AG04450 (cell line): ENCODE results near the gene SMAD3. TPM values are rescaled to one million over a fixed set of nuclear protein-coding genes. Genes with fewer than 3 reads are reported as not detected.

Experiments used
- CTCF ChIA-PET: fragments of 300-600, 350-600 bp; formaldehyde crosslinking; extraction: SDS; loops from one replicate; lab custom pipeline; 2022; ENCODE audit warnings: antibody characterized with exemption, inconsistent platforms; lab: Charles Lee
- POLR2A ChIA-PET: fragments of 350-600 bp; formaldehyde crosslinking; extraction: SDS; loops from one replicate; lab custom pipeline; 2021; ENCODE audit warnings: antibody characterized with exemption, inconsistent platforms; lab: Yijun Ruan, JAX
- DNase-seq: peaks from one replicate; pipeline ENCODE4 v3.0.0-alpha.2; 2011; ENCODE audit warnings: low read depth, low spot score
- H3K27ac ChIP-seq: one replicate; pipeline ENCODE4 v1.5.1; 2012; ENCODE audit warnings: low read depth, low read length, control low read depth
- H3K27me3 ChIP-seq: one replicate; pipeline ENCODE4 v1.6.0; 2012; ENCODE audit warnings: low read length; ENCODE audit not compliant: control insufficient read depth, insufficient read depth
- H3K4me3 ChIP-seq: 2 replicates; pipeline ENCODE4 v1.5.1; 2011; ENCODE audit warnings: mild to moderate bottlenecking, low read depth, low read length, control low read depth
- H3K9me3 ChIP-seq: 2 replicates; pipeline ENCODE4 v1.5.1; 2012; ENCODE audit warnings: low read length; ENCODE audit not compliant: control insufficient read depth, insufficient read depth
- polyA plus RNA-seq: library from polyadenylated mRNA; depleted of rRNA; stranded (reverse); fragments of >200 nt; gene quantifications from 2 replicates; pipeline ENCODE4 v1.2.3, GENCODE V29; 2011
- TF ChIP-seq, protein P1 (sequence below): IDR thresholded peaks from 2 replicates; pipeline ENCODE4 v1.5.1; 2011; ENCODE audit warnings: low read depth, low read length, control low read depth, inconsistent platforms

SMAD3 gene
- polyA plus RNA-seq, 1 experiment: 115 TPM

DNA sequence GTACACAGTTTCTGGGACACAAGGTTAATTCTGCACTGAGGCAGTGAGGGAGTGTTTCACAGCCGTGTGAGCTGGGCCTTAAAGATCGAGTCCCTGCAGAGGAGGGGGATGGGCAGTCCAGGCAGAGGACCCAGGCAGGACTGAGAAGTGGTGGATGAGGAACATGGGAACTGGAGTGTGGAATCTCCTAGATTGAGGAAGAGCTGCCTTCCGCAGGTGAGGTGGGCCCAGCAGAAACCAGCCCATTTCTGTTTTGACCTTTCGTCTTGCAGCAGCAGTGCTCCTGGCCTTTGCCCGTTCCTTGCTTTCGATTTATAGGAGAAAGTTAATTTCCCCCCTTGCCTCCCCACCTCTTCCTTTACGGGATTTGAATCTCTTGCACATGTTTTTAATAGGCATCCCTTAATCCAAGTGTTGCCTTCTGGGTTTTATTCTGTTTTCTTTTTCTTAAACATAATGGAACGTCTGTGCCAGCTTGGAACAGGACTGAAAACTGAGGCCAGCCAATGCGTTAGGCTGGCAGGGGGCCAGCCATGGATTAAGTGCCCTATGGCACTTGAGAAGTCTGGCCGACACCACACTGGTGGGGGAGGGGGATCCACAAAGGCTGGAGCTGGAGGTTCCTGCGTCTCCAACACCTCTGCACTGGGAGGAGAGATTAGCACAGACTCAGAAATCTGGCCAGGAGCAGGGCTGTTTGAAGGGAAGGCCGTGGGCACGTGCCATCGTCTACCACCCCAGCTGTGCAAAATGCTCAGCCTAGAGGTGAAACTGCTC, 111.0 kb downstream of the SMAD3 start:
- POLR2A ChIA-PET: interaction anchor here (1.0 to 3.3 kb wide), 2 partner anchors 8 to 29 kb away, joined by 3 to 44 read pairs; no protein-coding TSS in a partner anchor
- TF ChIP-seq, protein P1, sequence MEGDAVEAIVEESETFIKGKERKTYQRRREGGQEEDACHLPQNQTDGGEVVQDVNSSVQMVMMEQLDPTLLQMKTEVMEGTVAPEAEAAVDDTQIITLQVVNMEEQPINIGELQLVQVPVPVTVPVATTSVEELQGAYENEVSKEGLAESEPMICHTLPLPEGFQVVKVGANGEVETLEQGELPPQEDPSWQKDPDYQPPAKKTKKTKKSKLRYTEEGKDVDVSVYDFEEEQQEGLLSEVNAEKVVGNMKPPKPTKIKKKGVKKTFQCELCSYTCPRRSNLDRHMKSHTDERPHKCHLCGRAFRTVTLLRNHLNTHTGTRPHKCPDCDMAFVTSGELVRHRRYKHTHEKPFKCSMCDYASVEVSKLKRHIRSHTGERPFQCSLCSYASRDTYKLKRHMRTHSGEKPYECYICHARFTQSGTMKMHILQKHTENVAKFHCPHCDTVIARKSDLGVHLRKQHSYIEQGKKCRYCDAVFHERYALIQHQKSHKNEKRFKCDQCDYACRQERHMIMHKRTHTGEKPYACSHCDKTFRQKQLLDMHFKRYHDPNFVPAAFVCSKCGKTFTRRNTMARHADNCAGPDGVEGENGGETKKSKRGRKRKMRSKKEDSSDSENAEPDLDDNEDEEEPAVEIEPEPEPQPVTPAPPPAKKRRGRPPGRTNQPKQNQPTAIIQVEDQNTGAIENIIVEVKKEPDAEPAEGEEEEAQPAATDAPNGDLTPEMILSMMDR: no peak
- H3K27me3 ChIP-seq: no peaks in the 10 kb centered on the region
- H3K9me3 ChIP-seq: no peaks in the 10 kb centered on the region; the same call in 1 of the 2 replicates
- H3K4me3 ChIP-seq: no peak overlapping the region
- H3K27ac ChIP-seq: peak overlapping the region; percentile 98
- DNase-seq: no peak
- CTCF ChIA-PET: no interaction called here

DNA sequence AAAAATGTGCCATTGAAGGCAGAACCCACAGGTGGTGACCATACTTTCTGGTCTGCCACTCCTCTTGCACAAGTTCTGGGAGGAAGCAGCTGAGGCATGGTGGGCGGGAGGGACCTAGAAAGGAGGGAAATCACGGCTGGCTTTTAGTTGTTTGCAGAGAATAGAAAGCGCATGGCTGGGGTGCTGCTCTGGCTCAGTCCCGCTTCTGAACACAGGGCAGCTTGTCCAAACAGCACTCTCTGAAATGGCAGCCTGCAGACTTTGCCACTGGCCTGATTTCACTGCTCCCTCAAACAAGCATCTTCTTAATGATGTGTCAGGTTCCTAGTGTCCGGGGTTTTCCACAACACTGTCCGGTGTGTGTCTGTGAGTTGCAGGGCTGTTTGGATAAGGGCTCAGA, 112.3 kb downstream of the SMAD3 start:
- no peak for DNase-seq
- no peaks in the 10 kb centered on the region for H3K27me3 ChIP-seq
- H3K4me3 ChIP-seq: no peak overlapping the region
- TF ChIP-seq, protein P1: no peak
- ChIA-PET POLR2A (interaction anchor here (0.6 to 3.3 kb wide), 16 partner anchors 10 to 434 kb away, joined by 3 to 44 read pairs (median 6); no protein-coding TSS in a partner anchor), CTCF (interaction anchor here (0.9 kb wide), 1 partner anchor 231 kb away, joined by 3 read pairs; no protein-coding TSS in a partner anchor)
- no peaks in the 10 kb centered on the region; the same call in 1 of the 2 replicates for H3K9me3 ChIP-seq
- H3K27ac ChIP-seq: peak overlapping the region; percentile 98

DNA sequence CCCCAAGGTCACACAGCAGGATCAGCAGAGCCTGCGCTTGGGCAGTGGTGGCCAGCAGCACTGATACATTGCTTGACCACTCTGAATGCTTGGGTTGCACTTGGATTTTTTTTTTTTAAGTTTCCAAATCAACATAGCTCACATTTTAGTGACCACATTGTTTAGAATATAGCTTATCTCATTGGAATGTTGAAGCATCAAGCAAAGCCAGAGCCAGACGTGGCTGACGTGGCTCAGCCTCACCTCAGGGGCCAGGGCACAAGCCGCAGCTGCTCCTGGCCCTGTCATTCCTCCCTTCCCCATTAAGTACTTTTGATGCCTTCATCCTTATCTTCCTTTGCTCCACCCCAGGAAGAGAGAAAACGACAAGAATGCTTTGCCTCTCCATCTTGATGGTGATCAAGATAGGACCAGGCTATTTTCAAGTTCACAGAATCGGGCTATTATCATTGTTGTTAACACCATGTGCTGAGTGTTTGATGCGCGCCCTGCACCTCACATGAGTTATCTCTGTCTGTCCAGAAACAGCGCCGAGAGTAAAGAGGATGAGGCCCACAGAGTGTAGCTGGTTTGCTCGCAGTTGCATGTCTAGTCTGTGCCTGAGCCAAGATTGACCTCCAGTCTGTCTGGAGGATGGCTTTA, 113.3 kb downstream of the SMAD3 start:
- TF ChIP-seq, protein P1: no peak
- DNase-seq: peak; percentile 97
- POLR2A ChIA-PET: interaction anchor here (0.7 to 3.3 kb wide), 21 partner anchors 9 to 232 kb away, joined by 3 to 44 read pairs (median 6); no protein-coding TSS in a partner anchor
- Histone ChIP-seq H3K4me3 (no peak overlapping the region), H3K27ac (peak overlapping the region; percentile 98), H3K27me3 (no peaks in the 10 kb centered on the region), H3K9me3 (no peaks in the 10 kb centered on the region; the same call in 1 of the 2 replicates)
- CTCF ChIA-PET: interaction anchor here (0.9 kb wide), 1 partner anchor 232 kb away, joined by 3 read pairs; no protein-coding TSS in a partner anchor

DNA sequence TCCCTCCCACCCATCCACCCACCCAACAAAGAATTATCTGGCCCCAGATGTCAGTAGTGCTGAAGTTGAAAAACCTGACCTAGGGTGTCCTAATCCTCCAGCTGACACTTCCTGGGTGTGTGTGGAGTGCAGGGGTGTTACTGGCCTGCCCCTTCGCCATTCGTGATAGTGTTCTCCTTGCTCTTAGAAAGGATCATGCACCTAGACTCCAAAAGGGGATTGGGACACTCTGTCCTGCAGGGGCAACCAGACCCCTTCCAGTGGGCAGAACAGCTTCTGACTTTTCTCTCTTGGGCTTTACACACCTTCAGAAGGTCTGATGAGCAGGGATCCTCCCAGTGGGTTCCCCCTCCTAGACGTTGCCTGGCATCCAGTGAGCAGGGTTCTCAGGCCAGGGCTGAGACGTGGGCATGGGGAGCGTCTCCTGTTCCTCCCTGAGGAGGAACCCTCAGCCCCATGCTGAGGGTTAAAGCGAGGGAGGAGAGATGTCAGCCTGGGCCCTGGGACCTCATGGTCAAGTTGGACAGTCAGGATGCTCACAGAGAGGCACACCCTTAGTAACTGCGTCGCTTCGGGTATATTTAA, 114.1 kb downstream of the SMAD3 start:
- Histone ChIP-seq H3K27ac (peak overlapping the region; percentile 98), H3K9me3 (no peaks in the 10 kb centered on the region; the same call in 1 of the 2 replicates), H3K4me3 (no peak overlapping the region), H3K27me3 (no peaks in the 10 kb centered on the region)
- ChIA-PET CTCF (no interaction called here), POLR2A (interaction anchor here (1.5 to 3.3 kb wide), 4 partner anchors 8 to 54 kb away, joined by 6 to 44 read pairs (median 14); no protein-coding TSS in a partner anchor)
- no peak for DNase-seq
- TF ChIP-seq, protein P1: no peak
